GM12878 (cell line): Measurements from ENCODE around the gene IFITM5.

Source experiments
- CHD4 ChIP-seq: fragments of 200-600 bp; sonication (generic); IDR thresholded peaks from 2 replicates; pipeline ENCODE4 v1.6.1; 2016; ENCODE audit warnings: mild to moderate bottlenecking
- EED ChIP-seq: sonication (generic); IDR thresholded peaks from 2 replicates; pipeline ENCODE4 v1.6.1; 2016; ENCODE audit warnings: antibody characterized with exemption, low read depth
- EP300 ChIP-seq, 2 experiments: fragments of 150-350 bp in 1 of 2; IDR thresholded peaks; 2 replicates each; pipeline ENCODE4 v1.6.1; 2011 to 2012; ENCODE audit warnings: low read depth in 2 of 2, low read length in 2 of 2, borderline replicate concordance in 1 of 2, improper control_type of control experiment in 1 of 2, inconsistent platforms in 1 of 2; ENCODE audit not compliant: control insufficient read depth in 1 of 2
- POLR2A ChIP-seq: IDR thresholded peaks from 2 replicates; pipeline ENCODE4 v1.6.1; 2011; ENCODE audit warnings: low read depth, mild to moderate bottlenecking, low read length
- SRF ChIP-seq, 2 experiments: IDR thresholded peaks; 2 replicates each; pipeline ENCODE4 v1.6.1; 2011; ENCODE audit warnings: low read depth in 2 of 2, low read length in 2 of 2, mild to moderate bottlenecking in 1 of 2, moderate library complexity in 1 of 2
- YY1 ChIP-seq: IDR thresholded peaks from 2 replicates; pipeline ENCODE4 v1.6.1; 2011; ENCODE audit warnings: low read depth, mild to moderate bottlenecking, low read length
- ZSCAN29 ChIP-seq: fragments of 450-650 bp; IDR thresholded peaks from 2 replicates; pipeline ENCODE4 v1.6.1; 2017; ENCODE audit warnings: mild to moderate bottlenecking, moderate library complexity
- TF ChIP-seq, protein P1 (sequence below), 3 experiments: IDR thresholded peaks in 2 of 3; conservative IDR thresholded peaks in 1 of 3; 2 replicates each; pipeline ENCODE4 v1.5.1; 2011; ENCODE audit warnings: low read depth in 3 of 3, low read length in 3 of 3, mild to moderate bottlenecking in 3 of 3, control low read depth in 2 of 3, moderate library complexity in 2 of 3, inconsistent platforms in 1 of 3, mixed read lengths in 1 of 3; ENCODE audit not compliant: control insufficient read depth in 2 of 3, insufficient read depth in 1 of 3; ENCODE audit errors: extremely low read depth in 1 of 3
- TF ChIP-seq, protein P2 (sequence below): IDR thresholded peaks from 2 replicates; pipeline ENCODE4 v1.6.1; 2012; ENCODE audit warnings: low read depth, low read length, improper control_type of control experiment
- TF ChIP-seq, protein P3 (sequence below): IDR thresholded peaks from 2 replicates; pipeline ENCODE4 v1.6.1; 2012; ENCODE audit warnings: mild to moderate bottlenecking, low read depth, low read length
- TF ChIP-seq, protein P4 (sequence below): fragments of 450-650 bp; formaldehyde crosslinking; IDR thresholded peaks from 2 replicates; pipeline ENCODE4 v1.4.0; 2020; ENCODE audit warnings: mild to moderate bottlenecking, moderate library complexity

DNA sequence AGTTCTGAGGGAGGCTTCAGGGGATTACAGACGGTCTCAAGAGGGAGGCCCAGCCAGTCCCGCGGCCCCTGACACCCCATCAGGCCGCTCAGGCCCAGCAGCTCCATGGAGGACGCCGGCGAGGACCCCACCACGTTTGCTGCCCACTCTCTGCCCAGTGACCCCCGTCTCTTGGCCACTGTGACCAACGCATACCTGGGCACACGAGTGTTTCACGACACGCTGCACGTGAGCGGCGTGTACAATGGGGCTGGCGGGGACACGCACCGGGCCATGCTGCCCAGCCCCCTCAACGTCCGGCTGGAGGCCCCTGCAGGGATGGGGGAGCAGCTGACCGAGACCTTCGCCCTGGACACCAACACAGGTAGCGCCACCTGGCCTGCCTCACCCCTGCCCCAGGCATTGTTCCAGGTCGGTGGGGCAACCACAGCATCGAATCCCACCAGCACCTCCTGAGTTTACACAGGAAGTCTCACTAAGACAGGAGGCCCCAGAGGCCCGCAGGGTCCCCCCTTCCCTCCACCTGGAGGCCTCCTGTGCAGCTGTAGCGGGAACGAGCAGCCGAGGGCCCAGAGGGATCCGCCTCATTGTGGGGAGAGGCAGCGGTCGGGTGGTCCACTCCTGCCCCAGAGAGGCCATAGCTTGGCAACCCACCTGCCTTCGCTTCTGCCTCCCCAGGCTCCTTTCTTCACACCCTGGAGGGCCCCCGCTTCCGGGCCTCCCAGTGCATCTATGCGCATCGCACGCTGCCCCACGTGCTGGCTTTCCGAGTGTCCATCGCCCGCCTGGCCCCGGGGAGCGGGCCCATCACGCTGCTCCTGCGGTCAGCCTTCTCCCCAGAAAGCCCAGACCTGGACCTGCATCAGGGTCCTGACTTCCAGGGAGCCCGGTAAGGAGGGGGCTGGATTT is 9.4 kb downstream of the IFITM5 start:
- TF ChIP-seq, protein P1, sequence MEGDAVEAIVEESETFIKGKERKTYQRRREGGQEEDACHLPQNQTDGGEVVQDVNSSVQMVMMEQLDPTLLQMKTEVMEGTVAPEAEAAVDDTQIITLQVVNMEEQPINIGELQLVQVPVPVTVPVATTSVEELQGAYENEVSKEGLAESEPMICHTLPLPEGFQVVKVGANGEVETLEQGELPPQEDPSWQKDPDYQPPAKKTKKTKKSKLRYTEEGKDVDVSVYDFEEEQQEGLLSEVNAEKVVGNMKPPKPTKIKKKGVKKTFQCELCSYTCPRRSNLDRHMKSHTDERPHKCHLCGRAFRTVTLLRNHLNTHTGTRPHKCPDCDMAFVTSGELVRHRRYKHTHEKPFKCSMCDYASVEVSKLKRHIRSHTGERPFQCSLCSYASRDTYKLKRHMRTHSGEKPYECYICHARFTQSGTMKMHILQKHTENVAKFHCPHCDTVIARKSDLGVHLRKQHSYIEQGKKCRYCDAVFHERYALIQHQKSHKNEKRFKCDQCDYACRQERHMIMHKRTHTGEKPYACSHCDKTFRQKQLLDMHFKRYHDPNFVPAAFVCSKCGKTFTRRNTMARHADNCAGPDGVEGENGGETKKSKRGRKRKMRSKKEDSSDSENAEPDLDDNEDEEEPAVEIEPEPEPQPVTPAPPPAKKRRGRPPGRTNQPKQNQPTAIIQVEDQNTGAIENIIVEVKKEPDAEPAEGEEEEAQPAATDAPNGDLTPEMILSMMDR (IDR thresholded peaks at IDR 0.05 in 2 of 3, conservative IDR thresholded peaks at IDR 0.05 in 1 of 3; ENCODE audit: control insufficient read depth in 2 of 3, extremely low read depth in 1 of 3, insufficient read depth in 1 of 3, low read depth in 3 of 3, low read length in 3 of 3), result no peak
- TF ChIP-seq EP300 (IDR thresholded peaks at IDR 0.05; ENCODE audit: borderline replicate concordance in 1 of 2, control insufficient read depth in 1 of 2, low read depth in 2 of 2, low read length in 2 of 2) (no peak), YY1 (no peak), SRF (IDR thresholded peaks at IDR 0.05; ENCODE audit: low read depth in 2 of 2, low read length in 2 of 2) (no peak), ZSCAN29 (no peak), POLR2A (no peak), CHD4 (no peak), EED (no peak)
- TF ChIP-seq, protein P2, sequence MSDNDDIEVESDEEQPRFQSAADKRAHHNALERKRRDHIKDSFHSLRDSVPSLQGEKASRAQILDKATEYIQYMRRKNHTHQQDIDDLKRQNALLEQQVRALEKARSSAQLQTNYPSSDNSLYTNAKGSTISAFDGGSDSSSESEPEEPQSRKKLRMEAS, result no peak
- TF ChIP-seq, protein P3, sequence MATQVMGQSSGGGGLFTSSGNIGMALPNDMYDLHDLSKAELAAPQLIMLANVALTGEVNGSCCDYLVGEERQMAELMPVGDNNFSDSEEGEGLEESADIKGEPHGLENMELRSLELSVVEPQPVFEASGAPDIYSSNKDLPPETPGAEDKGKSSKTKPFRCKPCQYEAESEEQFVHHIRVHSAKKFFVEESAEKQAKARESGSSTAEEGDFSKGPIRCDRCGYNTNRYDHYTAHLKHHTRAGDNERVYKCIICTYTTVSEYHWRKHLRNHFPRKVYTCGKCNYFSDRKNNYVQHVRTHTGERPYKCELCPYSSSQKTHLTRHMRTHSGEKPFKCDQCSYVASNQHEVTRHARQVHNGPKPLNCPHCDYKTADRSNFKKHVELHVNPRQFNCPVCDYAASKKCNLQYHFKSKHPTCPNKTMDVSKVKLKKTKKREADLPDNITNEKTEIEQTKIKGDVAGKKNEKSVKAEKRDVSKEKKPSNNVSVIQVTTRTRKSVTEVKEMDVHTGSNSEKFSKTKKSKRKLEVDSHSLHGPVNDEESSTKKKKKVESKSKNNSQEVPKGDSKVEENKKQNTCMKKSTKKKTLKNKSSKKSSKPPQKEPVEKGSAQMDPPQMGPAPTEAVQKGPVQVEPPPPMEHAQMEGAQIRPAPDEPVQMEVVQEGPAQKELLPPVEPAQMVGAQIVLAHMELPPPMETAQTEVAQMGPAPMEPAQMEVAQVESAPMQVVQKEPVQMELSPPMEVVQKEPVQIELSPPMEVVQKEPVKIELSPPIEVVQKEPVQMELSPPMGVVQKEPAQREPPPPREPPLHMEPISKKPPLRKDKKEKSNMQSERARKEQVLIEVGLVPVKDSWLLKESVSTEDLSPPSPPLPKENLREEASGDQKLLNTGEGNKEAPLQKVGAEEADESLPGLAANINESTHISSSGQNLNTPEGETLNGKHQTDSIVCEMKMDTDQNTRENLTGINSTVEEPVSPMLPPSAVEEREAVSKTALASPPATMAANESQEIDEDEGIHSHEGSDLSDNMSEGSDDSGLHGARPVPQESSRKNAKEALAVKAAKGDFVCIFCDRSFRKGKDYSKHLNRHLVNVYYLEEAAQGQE, result no peak
- TF ChIP-seq, protein P4, sequence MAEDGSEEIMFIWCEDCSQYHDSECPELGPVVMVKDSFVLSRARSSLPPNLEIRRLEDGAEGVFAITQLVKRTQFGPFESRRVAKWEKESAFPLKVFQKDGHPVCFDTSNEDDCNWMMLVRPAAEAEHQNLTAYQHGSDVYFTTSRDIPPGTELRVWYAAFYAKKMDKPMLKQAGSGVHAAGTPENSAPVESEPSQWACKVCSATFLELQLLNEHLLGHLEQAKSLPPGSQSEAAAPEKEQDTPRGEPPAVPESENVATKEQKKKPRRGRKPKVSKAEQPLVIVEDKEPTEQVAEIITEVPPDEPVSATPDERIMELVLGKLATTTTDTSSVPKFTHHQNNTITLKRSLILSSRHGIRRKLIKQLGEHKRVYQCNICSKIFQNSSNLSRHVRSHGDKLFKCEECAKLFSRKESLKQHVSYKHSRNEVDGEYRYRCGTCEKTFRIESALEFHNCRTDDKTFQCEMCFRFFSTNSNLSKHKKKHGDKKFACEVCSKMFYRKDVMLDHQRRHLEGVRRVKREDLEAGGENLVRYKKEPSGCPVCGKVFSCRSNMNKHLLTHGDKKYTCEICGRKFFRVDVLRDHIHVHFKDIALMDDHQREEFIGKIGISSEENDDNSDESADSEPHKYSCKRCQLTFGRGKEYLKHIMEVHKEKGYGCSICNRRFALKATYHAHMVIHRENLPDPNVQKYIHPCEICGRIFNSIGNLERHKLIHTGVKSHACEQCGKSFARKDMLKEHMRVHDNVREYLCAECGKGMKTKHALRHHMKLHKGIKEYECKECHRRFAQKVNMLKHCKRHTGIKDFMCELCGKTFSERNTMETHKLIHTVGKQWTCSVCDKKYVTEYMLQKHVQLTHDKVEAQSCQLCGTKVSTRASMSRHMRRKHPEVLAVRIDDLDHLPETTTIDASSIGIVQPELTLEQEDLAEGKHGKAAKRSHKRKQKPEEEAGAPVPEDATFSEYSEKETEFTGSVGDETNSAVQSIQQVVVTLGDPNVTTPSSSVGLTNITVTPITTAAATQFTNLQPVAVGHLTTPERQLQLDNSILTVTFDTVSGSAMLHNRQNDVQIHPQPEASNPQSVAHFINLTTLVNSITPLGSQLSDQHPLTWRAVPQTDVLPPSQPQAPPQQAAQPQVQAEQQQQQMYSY (CRISPR knock-in tag), result no peak
